GM23248 (cell line): Measurements from ENCODE around the gene MYADM.

Experiments
- EZH2 ChIP-seq: fragments of 200-600 bp; sonication (generic); IDR thresholded peaks from 2 replicates; pipeline ENCODE4 v1.6.1; 2018; ENCODE audit warnings: antibody characterized with exemption, mild to moderate bottlenecking; ENCODE audit not compliant: insufficient read depth, poor library complexity, severe bottlenecking
- EZH2phosphoT487 ChIP-seq: fragments of 200-600 bp; sonication (generic); IDR thresholded peaks from 2 replicates; pipeline ENCODE4 v1.6.1; 2018; ENCODE audit warnings: antibody characterized with exemption, moderate library complexity, mild to moderate bottlenecking, low read depth; ENCODE audit not compliant: insufficient read depth

DNA sequence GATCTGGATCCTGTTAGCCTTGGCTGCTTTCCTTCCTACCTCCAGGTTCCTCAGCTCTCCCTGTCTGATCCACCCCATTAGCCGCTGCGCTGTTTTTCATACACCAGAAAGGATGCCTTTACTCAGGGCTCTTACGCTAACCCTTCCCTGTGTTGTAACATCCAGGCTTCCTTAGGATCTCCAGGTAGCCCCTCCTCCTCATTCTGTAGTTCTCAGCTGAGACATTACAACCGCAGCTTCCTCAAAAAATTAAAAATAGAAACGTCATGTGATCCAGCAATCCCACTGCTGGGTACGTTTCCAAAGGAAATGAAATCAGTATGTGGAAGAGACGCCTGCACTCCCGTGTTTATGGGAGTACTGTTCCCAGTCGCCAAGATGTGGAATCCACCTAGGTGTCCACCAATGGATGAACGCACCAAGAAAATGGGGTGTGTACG is 18.4 kb upstream of the MYADM start:
- TF ChIP-seq EZH2 (no peak), EZH2phosphoT487 (no peak)
